Esophagus squamous epithelium (tissue), 5 donors: ENCODE measurements around the gene CHD3. TPM values are rescaled to one million over a fixed set of nuclear protein-coding genes. Genes with fewer than 3 reads are reported as not detected.

Source experiments
- DNase-seq: peaks from one replicate; lab custom pipeline; 2025; lab: John Stamatoyannopoulos, UW
- H3K27ac ChIP-seq, 4 donors: fragments of 200-600 bp; sonication (generic); one replicate each; pipeline ENCODE4 v1.5.1; 2016 to 2019; ENCODE audit warnings: mild to moderate bottlenecking in 1 of 4
- H3K27me3 ChIP-seq, 4 donors: fragments of 200-600 bp; sonication (generic); 1 replicate in 3 of 4; 2 replicates in 1 of 4; pipeline versions ENCODE4 v1.5.1 to v1.6.0; 2017 to 2021; ENCODE audit warnings: antibody characterized with exemption in 1 of 4
- H3K36me3 ChIP-seq, 3 donors: fragments of 200-600 bp; sonication (generic); one replicate each; pipeline ENCODE4 v1.5.1; 2016 to 2019
- H3K4me1 ChIP-seq, 3 donors: fragments of 200-600 bp; sonication (generic); one replicate each; pipeline ENCODE4 v1.5.1; 2017 to 2019
- H3K4me3 ChIP-seq, 4 donors: fragments of 200-600 bp; sonication (generic); 1 replicate in 3 of 4; 2 replicates in 1 of 4; pipeline ENCODE4 v1.5.1; 2016 to 2019; ENCODE audit warnings: mild to moderate bottlenecking in 2 of 4, moderate library complexity in 1 of 4
- H3K9me3 ChIP-seq, 3 donors: fragments of 200-600 bp; sonication (generic); one replicate each; pipeline ENCODE4 v1.5.1; 2016 to 2019
- POLR2A ChIP-seq, 4 donors: fragments of 450-650 bp; IDR thresholded peaks; one replicate each; pipeline ENCODE4 v1.6.1; 2017; ENCODE audit warnings: antibody characterized with exemption in 4 of 4, mild to moderate bottlenecking in 4 of 4, moderate library complexity in 3 of 4
- WGBS, 2 donors: methylation state at CpG; one replicate each; pipeline ENCODE4 v1.1.5; 2018; 5-methylcytosine and 5-hydroxymethylcytosine counted together
- intact Hi-C: fragments of 100-400 bp; cut with DNase I; formaldehyde crosslinking; loops from one replicate; pipeline ENCODE4 v1.15.0; 2022
- total RNA-seq, 4 donors: library from RNA; depleted of rRNA; stranded (reverse); fragments of >200 nt; gene quantifications; one replicate each; pipeline ENCODE4 v1.1.0, GENCODE V29; 2016
- TF ChIP-seq, protein P1 (sequence below), 6 experiments: fragments of 450-650 bp in 4 of 6; fragments of 200-600 bp in 2 of 6; sonication (generic) in 2 of 6; IDR thresholded peaks; one replicate each; pipeline ENCODE4 v1.5.1; 2016 to 2019; ENCODE audit warnings: antibody characterized with exemption in 6 of 6, mild to moderate bottlenecking in 4 of 6, moderate library complexity in 4 of 6
- donor health status: DM: yes; HTN: yes; CAD: no.

CHD3 gene
- 10 to 100 TPM; 57.7 to 93.5 (median 73.0) TPM for total RNA-seq

DNA sequence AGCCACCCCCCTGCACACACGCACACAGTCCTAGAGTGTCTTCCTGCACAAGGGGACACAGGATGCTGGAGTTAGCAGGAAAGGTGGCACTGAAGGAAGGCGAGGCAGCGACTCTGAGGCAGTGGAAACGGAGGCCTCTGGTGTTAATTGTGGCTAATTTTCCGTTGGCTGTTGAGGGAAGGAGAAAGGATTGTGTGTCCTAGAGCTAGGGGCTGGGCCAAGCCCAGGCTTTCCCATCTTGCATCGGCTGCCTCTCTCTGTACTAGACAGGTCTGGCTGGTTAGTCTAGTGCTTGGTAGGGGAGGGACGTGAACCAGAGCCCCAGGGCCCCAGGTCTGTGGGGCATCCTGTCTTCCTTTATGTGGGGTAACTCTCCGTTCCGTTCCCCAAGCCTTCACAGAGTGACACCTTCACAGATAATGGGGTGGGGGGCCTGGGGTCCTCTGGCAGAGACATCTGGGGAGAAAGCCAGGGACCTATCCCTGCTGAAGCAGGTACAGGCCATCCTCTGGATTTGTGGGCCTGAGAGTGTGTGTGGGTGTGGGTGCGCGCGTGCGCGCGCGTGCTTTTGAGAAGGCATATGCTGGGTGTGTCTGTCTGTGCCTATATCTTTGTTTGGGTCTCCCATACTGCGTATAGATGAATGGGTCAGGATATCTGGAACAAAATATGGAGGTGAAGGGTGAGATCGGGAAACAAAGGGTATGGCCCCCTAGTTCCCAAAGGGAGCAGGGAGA is at the start of gene CHD3:
TSS of gene CHD3 (plus strand) at position 606 of the 737 bp plus-strand sequence. CDS start 212 bp downstream, outside the sequence.
- Histone ChIP-seq H3K4me1 (peaks cover 38 to 67% (median 45%) of the 10 kb centered on the region in 3 donors), H3K36me3 (peaks cover 13 to 36% (median 17%) of the 10 kb centered on the region in 3 donors), H3K4me3 (peak within 1 kb of the TSS; percentile 85 to 97 (median 89)), H3K27me3 (no peaks in the 10 kb centered on the region), H3K9me3 (no peaks in the 10 kb centered on the region), H3K27ac (peak within 1 kb of the TSS; percentile 98 to 99 (median 98))
- WGBS, 2 donors, result 8 to 16% methylated on average over 10 to 15 of the region's 18 CpGs
- intact Hi-C loops, result no loop called here
- TF ChIP-seq, protein P1, sequence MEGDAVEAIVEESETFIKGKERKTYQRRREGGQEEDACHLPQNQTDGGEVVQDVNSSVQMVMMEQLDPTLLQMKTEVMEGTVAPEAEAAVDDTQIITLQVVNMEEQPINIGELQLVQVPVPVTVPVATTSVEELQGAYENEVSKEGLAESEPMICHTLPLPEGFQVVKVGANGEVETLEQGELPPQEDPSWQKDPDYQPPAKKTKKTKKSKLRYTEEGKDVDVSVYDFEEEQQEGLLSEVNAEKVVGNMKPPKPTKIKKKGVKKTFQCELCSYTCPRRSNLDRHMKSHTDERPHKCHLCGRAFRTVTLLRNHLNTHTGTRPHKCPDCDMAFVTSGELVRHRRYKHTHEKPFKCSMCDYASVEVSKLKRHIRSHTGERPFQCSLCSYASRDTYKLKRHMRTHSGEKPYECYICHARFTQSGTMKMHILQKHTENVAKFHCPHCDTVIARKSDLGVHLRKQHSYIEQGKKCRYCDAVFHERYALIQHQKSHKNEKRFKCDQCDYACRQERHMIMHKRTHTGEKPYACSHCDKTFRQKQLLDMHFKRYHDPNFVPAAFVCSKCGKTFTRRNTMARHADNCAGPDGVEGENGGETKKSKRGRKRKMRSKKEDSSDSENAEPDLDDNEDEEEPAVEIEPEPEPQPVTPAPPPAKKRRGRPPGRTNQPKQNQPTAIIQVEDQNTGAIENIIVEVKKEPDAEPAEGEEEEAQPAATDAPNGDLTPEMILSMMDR (IDR thresholded peaks at IDR 0.05), result no peak
- peak in 2 of 4 donors; percentile 7 to 16 for TF ChIP-seq POLR2A (IDR thresholded peaks at IDR 0.05)
- DNase-seq, result no peak

DNA sequence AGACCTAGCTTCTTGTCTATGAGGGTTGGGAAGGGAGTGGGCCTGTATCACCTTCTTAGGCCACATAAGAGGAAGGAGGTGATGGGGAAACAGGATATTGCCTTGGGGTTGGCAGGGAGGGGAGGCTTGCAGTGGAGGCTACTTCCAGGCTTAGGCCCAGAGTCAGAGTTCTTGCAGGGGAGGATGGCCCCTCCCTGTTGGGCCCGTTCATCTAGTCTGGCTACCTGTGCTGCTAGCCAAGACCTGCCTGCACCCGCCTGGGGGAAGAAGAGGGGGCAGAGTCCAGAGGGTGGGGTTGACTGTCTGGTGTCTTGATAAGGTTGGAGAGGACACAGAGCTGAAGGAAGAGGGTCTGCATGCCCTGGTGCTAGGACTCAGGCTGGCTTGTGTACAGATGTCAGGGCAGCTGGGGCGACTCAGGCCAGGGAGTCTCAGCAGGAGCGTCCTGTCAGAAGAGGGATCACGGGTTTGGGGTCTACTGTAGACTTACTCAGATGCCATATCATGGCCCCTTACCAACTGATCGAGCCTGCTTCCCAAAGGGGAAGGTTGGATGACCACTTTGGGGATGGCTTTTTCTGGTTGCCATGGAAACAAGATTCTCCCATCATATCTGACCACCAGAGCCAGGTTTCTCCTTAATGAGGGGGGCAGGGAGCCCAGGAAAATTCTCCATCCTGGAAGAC is 49.3 kb upstream of the CHD3 start:
- no peaks in the 10 kb centered on the region for H3K27me3 ChIP-seq
- DNase-seq, result no peak
- H3K4me3 ChIP-seq, result peak overlapping the region in 1 of 4 donors; percentile 82
- peaks cover 0 to 8% (median 0%) of the 10 kb centered on the region in 3 donors for H3K36me3 ChIP-seq
- 46 to 76% methylated on average over 5 of the region's 6 CpGs for WGBS, 2 donors
- H3K4me1 ChIP-seq, result peaks cover 34 to 92% (median 50%) of the 10 kb centered on the region in 3 donors
- H3K9me3 ChIP-seq, result no peaks in the 10 kb centered on the region
- intact Hi-C loops, result no loop called here
- TF ChIP-seq POLR2A (IDR thresholded peaks at IDR 0.05), result no peak
- TF ChIP-seq, protein P1 (IDR thresholded peaks at IDR 0.05), result no peak
- H3K27ac ChIP-seq, result peak overlapping the region; percentile 97 to 99 (median 98)

DNA sequence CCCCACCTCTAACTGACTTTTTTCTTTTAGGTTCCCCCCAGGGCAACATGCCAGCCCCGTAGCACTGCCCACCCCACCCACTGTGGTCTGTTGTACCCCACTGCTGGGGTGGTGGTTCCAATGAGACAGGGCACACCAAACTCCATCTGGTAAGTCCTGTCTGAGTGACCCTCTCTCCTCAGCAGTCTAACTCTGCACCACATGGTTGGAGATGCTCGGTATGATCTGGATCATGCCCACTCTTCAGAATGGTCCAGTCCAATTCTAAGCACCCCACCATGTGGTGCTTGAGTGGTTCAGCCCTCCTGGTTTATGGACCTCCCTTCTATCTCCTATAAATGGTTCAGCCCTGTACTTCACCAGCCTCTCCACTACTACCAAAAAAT is 48.7 kb upstream of the CHD3 start:
- no peak for TF ChIP-seq POLR2A (IDR thresholded peaks at IDR 0.05)
- TF ChIP-seq, protein P1 (IDR thresholded peaks at IDR 0.05), result no peak
- H3K4me1 ChIP-seq, result peaks cover 35 to 90% (median 51%) of the 10 kb centered on the region in 3 donors
- no peak overlapping the region for H3K4me3 ChIP-seq
- no peaks in the 10 kb centered on the region for H3K27me3 ChIP-seq
- no peaks in the 10 kb centered on the region for H3K9me3 ChIP-seq
- peak overlapping the region in 3 of 4 donors; percentile 97 to 99 (median 99) for H3K27ac ChIP-seq
- intact Hi-C loops, result no loop called here
- no peak for DNase-seq
- H3K36me3 ChIP-seq, result peaks cover 0 to 8% (median 0%) of the 10 kb centered on the region in 3 donors
- WGBS, 2 donors, result 40 to 54% methylated on average over 1 to 2 of the region's 2 CpGs

DNA sequence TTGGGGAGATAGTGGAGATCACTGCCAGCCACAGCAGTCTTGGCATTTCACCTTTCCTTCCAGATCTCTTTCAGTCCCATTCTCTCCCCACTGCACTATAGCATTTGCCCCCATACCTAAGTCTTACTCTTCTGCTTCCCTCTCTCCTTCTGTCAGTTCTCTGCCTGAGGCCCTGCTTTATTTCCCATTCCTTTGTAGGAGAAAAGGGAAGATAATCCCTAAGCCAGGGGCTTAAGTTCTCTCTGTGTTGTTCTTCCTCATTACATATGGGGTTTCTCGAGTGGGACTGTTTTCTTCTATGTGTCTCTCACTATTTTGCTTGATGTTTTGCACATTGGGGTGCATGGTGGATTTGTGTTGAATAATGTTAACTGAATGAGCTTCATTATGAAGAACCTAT is 48.1 kb upstream of the CHD3 start:
- no peaks in the 10 kb centered on the region for H3K9me3 ChIP-seq
- peak overlapping the region in 3 of 4 donors; percentile 97 to 99 (median 99) for H3K27ac ChIP-seq
- no peaks in the 10 kb centered on the region for H3K27me3 ChIP-seq
- TF ChIP-seq, protein P1 (IDR thresholded peaks at IDR 0.05), result no peak
- TF ChIP-seq POLR2A (IDR thresholded peaks at IDR 0.05), result no peak
- no peak overlapping the region for H3K4me3 ChIP-seq
- H3K36me3 ChIP-seq, result peaks cover 0 to 11% (median 0%) of the 10 kb centered on the region in 3 donors
- intact Hi-C loops, result no loop called here
- H3K4me1 ChIP-seq, result peaks cover 41 to 92% (median 57%) of the 10 kb centered on the region in 3 donors
- 17 to 47% methylated on average over 1 of the region's 1 CpG for WGBS, 2 donors
- no peak for DNase-seq
